Mesenchymal stem cell (in vitro differentiated cells and primary cell): ENCODE data around the gene CRYGS.

Source experiments
- DNase-seq: peaks from one replicate; pipeline ENCODE4 v3.0.0-alpha.2; 2013
- H2AFZ ChIP-seq: one replicate; pipeline ENCODE4 v1.6.1; 2013; ENCODE audit warnings: low read depth, mild to moderate bottlenecking, control low read depth, inconsistent platforms, low read length, moderate library complexity
- H2AK5ac ChIP-seq: 2 replicates; pipeline ENCODE4 v1.6.1; 2013; ENCODE audit warnings: low read length, moderate library complexity, mild to moderate bottlenecking, inconsistent platforms; ENCODE audit not compliant: severe bottlenecking
- H2BK120ac ChIP-seq: one replicate; pipeline ENCODE4 v1.6.1; 2013; ENCODE audit warnings: low read depth, mild to moderate bottlenecking, inconsistent platforms, low read length, moderate library complexity
- H2BK12ac ChIP-seq, 2 experiments: one replicate each; pipeline ENCODE4 v1.6.1; 2013; ENCODE audit warnings: inconsistent platforms in 2 of 2, low read length in 2 of 2, mild to moderate bottlenecking in 2 of 2, moderate library complexity in 2 of 2, control low read depth in 1 of 2
- H2BK15ac ChIP-seq: one replicate; pipeline ENCODE4 v1.6.1; 2013; ENCODE audit warnings: mild to moderate bottlenecking, low read depth, inconsistent platforms; ENCODE audit not compliant: poor library complexity, severe bottlenecking
- H2BK5ac ChIP-seq: 2 replicates; pipeline ENCODE4 v1.6.1; 2013; ENCODE audit warnings: low read depth, mild to moderate bottlenecking, low read length, control low read depth, inconsistent platforms; ENCODE audit not compliant: poor library complexity, severe bottlenecking
- H3K14ac ChIP-seq, 2 experiments: one replicate each; pipeline ENCODE4 v1.6.1; 2013; ENCODE audit warnings: inconsistent platforms in 2 of 2, low read length in 2 of 2, control low read depth in 1 of 2, mild to moderate bottlenecking in 1 of 2, moderate library complexity in 1 of 2
- H3K18ac ChIP-seq, 2 experiments: one replicate each; pipeline ENCODE4 v1.6.1; 2013; ENCODE audit warnings: inconsistent platforms in 2 of 2, low read length in 2 of 2, control low read depth in 1 of 2, low read depth in 1 of 2, mild to moderate bottlenecking in 1 of 2
- H3K23ac ChIP-seq, 2 experiments: one replicate each; pipeline ENCODE4 v1.6.1; 2013; ENCODE audit warnings: inconsistent platforms in 2 of 2, low read length in 2 of 2, mild to moderate bottlenecking in 2 of 2, moderate library complexity in 2 of 2, control low read depth in 1 of 2
- H3K27ac ChIP-seq: 2 replicates; pipeline ENCODE4 v1.5.1; 2013; ENCODE audit warnings: mild to moderate bottlenecking, moderate library complexity, low read length, control low read depth, inconsistent platforms; ENCODE audit not compliant: poor library complexity, severe bottlenecking
- H3K27me3 ChIP-seq, 2 experiments: 2 replicates each; pipeline versions ENCODE4 v1.6.1 to v1.7.0; 2013; ENCODE audit warnings: low read length in 2 of 2, mild to moderate bottlenecking in 2 of 2, moderate library complexity in 2 of 2, control low read depth in 1 of 2, inconsistent platforms in 1 of 2; ENCODE audit not compliant: control insufficient read depth in 1 of 2, insufficient read depth in 1 of 2
- H3K36me3 ChIP-seq, 2 experiments: 2 replicates each; pipeline versions ENCODE4 v1.6.1 to v1.7.0; 2013; ENCODE audit warnings: low read length in 2 of 2, control low read depth in 1 of 2, inconsistent platforms in 1 of 2, low read depth in 1 of 2, mild to moderate bottlenecking in 1 of 2; ENCODE audit not compliant: insufficient read depth in 2 of 2, control insufficient read depth in 1 of 2
- H3K4ac ChIP-seq, 2 experiments: one replicate each; pipeline ENCODE4 v1.6.1; 2013; ENCODE audit warnings: inconsistent platforms in 2 of 2, low read length in 2 of 2, mild to moderate bottlenecking in 2 of 2, moderate library complexity in 2 of 2, control low read depth in 1 of 2, low read depth in 1 of 2
- H3K4me1 ChIP-seq: 2 replicates; pipeline ENCODE4 v1.6.1; 2013; ENCODE audit warnings: low read depth, low read length, control low read depth; ENCODE audit not compliant: control insufficient read depth, insufficient read depth
- H3K4me2 ChIP-seq: 2 replicates; pipeline ENCODE4 v1.6.1; 2013; ENCODE audit warnings: low read length, mild to moderate bottlenecking, inconsistent platforms; ENCODE audit not compliant: poor library complexity, severe bottlenecking
- H3K4me3 ChIP-seq, 2 experiments: 2 replicates each; pipeline versions ENCODE4 v1.5.1 to v1.7.0; 2013; ENCODE audit warnings: low read length in 2 of 2, mild to moderate bottlenecking in 2 of 2, control low read depth in 1 of 2, low read depth in 1 of 2; ENCODE audit not compliant: insufficient read depth in 1 of 2
- H3K79me1 ChIP-seq: replicated peaks from 2 replicates; pipeline ENCODE4 v1.6.1; 2013; ENCODE audit warnings: mild to moderate bottlenecking, control low read depth, low read length, inconsistent platforms; ENCODE audit not compliant: poor library complexity, severe bottlenecking
- H3K9ac ChIP-seq: 2 replicates; pipeline ENCODE4 v1.7.0; 2013; ENCODE audit warnings: mild to moderate bottlenecking, low read length, moderate library complexity
- H3K9me3 ChIP-seq: 2 replicates; pipeline ENCODE4 v1.7.0; 2013; ENCODE audit warnings: mild to moderate bottlenecking, low read length; ENCODE audit not compliant: control insufficient read depth
- H4K8ac ChIP-seq: one replicate; pipeline ENCODE4 v1.6.1; 2013; ENCODE audit warnings: inconsistent platforms, mild to moderate bottlenecking, low read length, moderate library complexity
- H4K91ac ChIP-seq: one replicate; pipeline ENCODE4 v1.6.1; 2013; ENCODE audit warnings: mild to moderate bottlenecking, low read length, inconsistent platforms
- WGBS: methylation state at CpG from one replicate; pipeline ENCODE4 v1.1.7; 2013; ENCODE audit warnings: mixed read lengths; 5-methylcytosine and 5-hydroxymethylcytosine counted together

CRYGS gene

GRCh38 chr3:186529201-186529999, 14.8 kb downstream of the CRYGS start:
- Histone ChIP-seq H3K4ac (no peak overlapping the region), H4K8ac (no peak overlapping the region), H2BK120ac (no peak overlapping the region), H3K4me2 (no peak overlapping the region), H3K4me1 (peaks cover 5% of the 10 kb centered on the region), H3K18ac (no peak overlapping the region), H2BK15ac (no peak overlapping the region), H4K91ac (no peak overlapping the region), H2BK12ac (no peak overlapping the region), H2AFZ (no peak overlapping the region), H3K14ac (no peak overlapping the region), H3K36me3 (no peaks in the 10 kb centered on the region), H3K27me3 (peaks cover 11 to 13% of the 10 kb centered on the region in 2 experiments), H3K27ac (no peak overlapping the region), H3K9me3 (no peaks in the 10 kb centered on the region), H3K79me1 (no peaks in the 10 kb centered on the region), H3K23ac (no peak overlapping the region), H2BK5ac (no peak overlapping the region), H2AK5ac (no peak overlapping the region), H3K4me3 (no peak overlapping the region), H3K9ac (no peak overlapping the region)
- WGBS: 94% methylated on average over 10 of the region's 11 CpGs
- no peak for DNase-seq

GRCh38 chr3:186526256-186526606, 17.9 kb downstream of the CRYGS start:
- H3K4ac ChIP-seq: no peak overlapping the region
- no peak overlapping the region for H3K9ac ChIP-seq
- H2BK5ac ChIP-seq: no peak overlapping the region
- H2BK12ac ChIP-seq: no peak overlapping the region
- H2BK15ac ChIP-seq: no peak overlapping the region
- no peak overlapping the region for H3K27ac ChIP-seq
- H3K4me1 ChIP-seq: no peaks in the 10 kb centered on the region
- no peak overlapping the region for H3K14ac ChIP-seq
- H3K79me1 ChIP-seq: no peaks in the 10 kb centered on the region
- no peak for DNase-seq
- H3K23ac ChIP-seq: no peak overlapping the region
- no peak overlapping the region for H3K18ac ChIP-seq
- H2BK120ac ChIP-seq: no peak overlapping the region
- H3K36me3 ChIP-seq: no peaks in the 10 kb centered on the region
- H3K4me3 ChIP-seq: no peak overlapping the region
- no peaks in the 10 kb centered on the region for H3K9me3 ChIP-seq
- 96% methylated on average over 6 of the region's 6 CpGs for WGBS
- H2AK5ac ChIP-seq: no peak overlapping the region
- no peak overlapping the region for H2AFZ ChIP-seq
- no peak overlapping the region for H4K91ac ChIP-seq
- H3K27me3 ChIP-seq: peaks cover 13 to 34% of the 10 kb centered on the region in 2 experiments
- H4K8ac ChIP-seq: no peak overlapping the region
- H3K4me2 ChIP-seq: no peak overlapping the region

GRCh38 chr3:186525369-186526255, 18.6 kb downstream of the CRYGS start:
- Histone ChIP-seq H2BK120ac (no peak overlapping the region), H3K23ac (no peak overlapping the region), H2BK5ac (no peak overlapping the region), H3K27ac (no peak overlapping the region), H2BK12ac (no peak overlapping the region), H3K9ac (no peak overlapping the region), H3K79me1 (no peaks in the 10 kb centered on the region), H2AFZ (no peak overlapping the region), H4K8ac (no peak overlapping the region), H3K18ac (no peak overlapping the region), H4K91ac (no peak overlapping the region), H3K36me3 (no peaks in the 10 kb centered on the region), H3K4me1 (no peaks in the 10 kb centered on the region), H3K9me3 (no peaks in the 10 kb centered on the region), H3K4me2 (no peak overlapping the region), H3K27me3 (peaks cover 18 to 40% of the 10 kb centered on the region in 2 experiments), H2BK15ac (no peak overlapping the region), H3K4ac (no peak overlapping the region), H3K14ac (no peak overlapping the region), H2AK5ac (no peak overlapping the region), H3K4me3 (no peak overlapping the region)
- no peak for DNase-seq
- WGBS: 70% methylated on average over 8 of the region's 9 CpGs

DNA sequence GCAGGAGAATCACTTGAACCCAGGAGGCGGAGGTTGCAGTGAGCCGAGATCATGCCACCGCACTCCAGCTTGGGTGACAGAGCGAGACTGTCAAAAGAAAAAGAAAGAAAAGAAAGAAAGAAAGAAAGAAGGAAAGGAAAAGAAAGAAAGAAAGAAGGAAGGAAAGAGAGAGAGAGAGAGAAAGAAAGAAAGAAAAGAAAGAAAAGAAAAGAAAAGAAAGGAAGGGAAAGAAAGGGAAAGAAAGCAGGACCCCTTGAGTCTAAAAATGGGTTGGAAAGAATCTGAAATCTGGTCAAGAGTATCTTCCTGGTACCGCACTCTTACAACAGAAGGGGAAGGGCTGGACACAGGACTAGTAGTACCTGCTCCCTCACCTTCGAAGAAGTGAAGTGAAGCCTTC, 19.6 kb downstream of the CRYGS start:
- Histone ChIP-seq H3K4me3 (no peak overlapping the region), H2BK5ac (no peak overlapping the region), H4K91ac (no peak overlapping the region), H4K8ac (no peak overlapping the region), H3K23ac (no peak overlapping the region), H3K4me1 (no peaks in the 10 kb centered on the region), H3K18ac (no peak overlapping the region), H2AK5ac (no peak overlapping the region), H2BK12ac (no peak overlapping the region), H3K27me3 (peaks cover 22 to 49% of the 10 kb centered on the region in 2 experiments), H2AFZ (no peak overlapping the region), H2BK15ac (no peak overlapping the region), H3K9me3 (no peaks in the 10 kb centered on the region), H3K27ac (no peak overlapping the region), H3K14ac (no peak overlapping the region), H3K4ac (no peak overlapping the region), H3K9ac (no peak overlapping the region), H2BK120ac (no peak overlapping the region), H3K79me1 (no peaks in the 10 kb centered on the region), H3K36me3 (no peaks in the 10 kb centered on the region), H3K4me2 (no peak overlapping the region)
- 97% methylated on average over 6 of the region's 6 CpGs for WGBS
- no peak for DNase-seq
